GM19438 (cell line): ENCODE results near the gene ARPC2.
"Not testable (repeated sequence)": the region's sequence is repeated elsewhere in the genome, so short reads cannot be mapped to it uniquely, and the experiment has no call there.

Source experiments
- ATAC-seq: cut with Tn5 transposase; IDR thresholded peaks from one replicate; pipeline ENCODE4 v1.9.1; 2021; ENCODE audit warnings: low read depth; ENCODE audit not compliant: unreplicated experiment

ARPC2 gene

DNA sequence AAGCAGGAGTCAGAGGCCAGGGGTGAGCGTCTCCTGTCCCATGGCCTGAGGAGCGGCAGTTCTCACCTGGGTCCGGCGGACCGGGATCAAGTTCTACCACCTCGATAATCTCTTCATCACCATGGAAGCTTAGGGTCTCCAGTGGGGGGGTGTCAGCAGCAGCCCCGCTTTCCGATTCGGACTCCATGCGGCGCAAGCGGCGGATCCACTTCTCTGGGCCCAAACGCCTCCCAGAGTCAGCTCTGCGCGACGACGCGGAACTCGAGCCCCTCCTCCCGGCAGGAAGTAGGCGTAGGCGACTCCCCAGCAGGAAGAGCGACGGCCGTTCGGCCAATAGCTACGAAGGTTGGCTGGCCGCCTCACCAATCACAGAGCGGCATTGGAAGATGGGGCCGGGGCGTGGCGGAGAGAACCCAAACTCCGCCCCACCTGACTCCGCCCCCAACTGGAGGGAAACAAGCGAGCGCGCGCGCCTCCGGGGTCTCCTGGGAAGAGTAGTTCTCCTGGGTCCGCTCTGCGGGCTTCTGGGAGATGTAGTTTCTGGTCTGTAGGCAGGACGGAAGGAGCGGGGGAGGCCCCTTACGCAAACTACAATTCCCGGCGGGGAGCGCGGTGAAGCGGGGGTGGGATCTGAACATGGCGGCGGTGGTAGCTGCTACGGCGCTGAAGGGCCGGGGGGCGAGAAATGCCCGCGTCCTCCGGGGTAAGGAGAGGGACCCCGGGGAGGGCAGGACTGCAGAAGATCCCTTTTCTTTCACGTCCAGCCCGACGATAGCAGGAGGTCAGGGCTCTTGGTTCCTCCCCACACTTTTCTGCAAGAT lies 53.1 kb downstream of the ARPC2 start, which contains the start of the genes AAMP and PNKD:
Gene AAMP, minus strand, starts transcription at position 238 of the 821 bp plus-strand sequence. Its CDS starts 51 bp downstream, at position 187.
Gene PNKD, plus strand, starts transcription at position 620 of the 821 bp plus-strand sequence. Its CDS starts 17 bp downstream, at position 637.
- ATAC-seq: peak; percentile 87

DNA sequence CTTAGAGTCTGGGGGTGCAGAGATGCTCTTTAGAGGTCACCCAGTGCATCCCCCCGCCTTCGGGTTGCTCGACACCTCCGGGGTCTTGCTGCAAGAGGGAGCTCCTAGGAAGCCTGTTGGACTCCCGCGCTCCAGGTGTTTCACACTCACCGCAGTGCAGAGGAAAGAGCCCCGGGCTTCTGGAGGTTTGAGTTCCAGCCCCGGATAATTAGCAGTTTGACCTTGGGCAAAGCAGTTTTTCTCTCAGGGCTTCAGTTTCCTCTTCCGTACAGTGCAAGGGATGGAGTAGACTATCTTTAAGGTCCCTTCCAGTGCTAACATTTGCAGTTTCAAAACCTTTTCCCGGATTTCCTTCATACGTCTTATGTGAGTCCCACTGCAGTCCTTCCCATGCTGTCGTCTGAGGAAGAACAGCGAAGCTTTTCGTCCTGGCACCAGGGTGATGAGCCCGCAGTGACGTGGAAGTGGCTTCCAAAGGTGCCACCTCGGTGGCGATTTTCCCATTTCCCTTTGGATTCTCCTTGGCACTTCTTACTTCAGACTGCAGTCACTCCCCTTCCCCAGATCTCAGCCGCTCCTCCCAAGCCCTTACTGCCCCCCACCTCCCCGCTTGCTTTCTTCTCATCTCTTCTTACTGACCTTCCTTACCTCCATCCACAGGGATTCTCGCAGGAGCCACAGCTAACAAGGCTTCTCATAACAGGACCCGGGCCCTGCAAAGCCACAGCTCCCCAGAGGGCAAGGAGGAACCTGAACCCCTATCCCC lies 53.9 kb downstream of the ARPC2 start:
- no peak for ATAC-seq

DNA sequence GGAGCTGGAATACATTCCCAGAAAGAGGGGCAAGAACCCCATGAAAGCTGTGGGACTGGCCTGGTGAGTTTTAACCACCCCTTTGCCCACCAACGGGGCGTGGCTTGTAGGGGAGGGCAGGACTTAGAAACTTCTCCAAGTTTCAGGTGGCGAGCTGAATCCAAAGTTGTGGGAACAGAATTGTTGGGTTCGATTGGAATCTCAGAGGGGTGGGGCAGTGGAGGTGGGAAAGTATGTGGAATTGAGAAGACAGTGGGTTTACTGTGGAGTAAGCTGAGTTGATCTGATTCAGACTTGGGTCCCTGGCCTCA lies 54.5 kb downstream of the ARPC2 start:
- ATAC-seq: no peak

GRCh38 chr2:218271865-218272530 lies 55.0 kb downstream of the ARPC2 start:
- ATAC-seq: no peak

DNA sequence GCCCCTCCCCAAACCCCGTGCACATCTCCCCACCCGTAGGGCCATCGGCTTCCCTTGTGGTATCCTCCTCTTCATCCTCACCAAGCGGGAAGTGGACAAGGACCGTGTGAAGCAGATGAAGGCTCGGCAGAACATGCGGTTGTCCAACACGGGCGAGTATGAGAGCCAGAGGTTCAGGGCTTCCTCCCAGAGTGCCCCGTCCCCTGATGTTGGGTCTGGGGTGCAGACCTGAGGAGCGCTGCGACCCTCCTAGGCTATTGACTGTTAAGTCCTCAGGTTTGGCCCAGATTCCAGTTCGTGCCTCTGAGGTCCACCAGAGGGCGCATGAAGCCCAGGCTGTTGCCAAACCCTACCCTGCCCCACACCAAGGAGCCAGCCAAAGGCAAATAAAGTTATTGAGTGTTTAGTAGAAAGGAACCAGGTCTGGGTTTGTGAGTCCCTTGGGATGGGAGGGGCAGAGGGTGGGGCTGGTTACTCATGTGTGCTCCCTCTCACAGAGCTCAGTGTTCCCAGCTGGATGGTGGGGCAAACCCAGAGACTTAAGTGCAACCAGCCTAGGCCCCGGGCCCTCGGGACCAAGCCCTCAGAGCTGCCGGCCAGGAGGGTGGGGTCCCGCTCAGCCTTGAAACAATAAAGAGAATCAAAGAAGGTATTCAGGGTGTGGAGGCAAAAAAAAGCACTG lies 55.7 kb downstream of the ARPC2 start:
- ATAC-seq: peak; percentile 29

DNA sequence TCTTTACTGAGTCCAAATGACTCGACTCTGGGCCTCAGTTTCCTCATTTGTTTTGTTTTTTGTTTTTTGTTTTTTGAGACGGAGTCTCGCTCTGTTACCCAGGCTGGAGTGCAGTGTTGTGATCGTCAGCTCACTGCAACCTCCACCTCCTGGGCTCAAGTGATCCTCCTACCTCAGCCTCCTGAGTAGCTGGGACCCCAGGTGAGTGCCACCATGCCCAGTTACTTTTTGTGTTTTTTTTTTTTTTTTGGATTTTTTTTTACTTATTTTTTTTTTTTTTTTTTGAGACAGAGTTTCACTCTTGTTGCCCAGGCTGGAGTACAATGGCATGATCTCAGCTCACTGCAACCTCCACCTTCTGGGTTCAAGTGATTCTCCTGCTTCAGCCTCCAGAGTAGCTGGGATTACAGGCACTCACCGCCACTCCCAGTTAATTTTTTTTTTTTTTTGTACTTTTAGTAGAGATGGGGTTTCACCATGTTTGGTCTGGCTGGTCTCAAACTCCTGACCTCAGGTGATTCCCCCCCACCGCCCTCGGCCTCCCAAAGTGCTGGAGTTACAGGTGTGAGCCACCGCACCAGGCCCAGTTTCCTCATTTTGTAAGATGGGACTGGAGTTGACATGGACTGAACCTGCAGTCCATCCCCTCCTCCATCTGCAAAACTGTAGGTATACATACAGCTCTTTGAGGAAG lies 56.4 kb downstream of the ARPC2 start:
- ATAC-seq: not testable (repeated sequence)

- ATAC-seq: no peak
Measured at GRCh38 chr2:218273908-218274249, 56.9 kb downstream of the ARPC2 start.

DNA sequence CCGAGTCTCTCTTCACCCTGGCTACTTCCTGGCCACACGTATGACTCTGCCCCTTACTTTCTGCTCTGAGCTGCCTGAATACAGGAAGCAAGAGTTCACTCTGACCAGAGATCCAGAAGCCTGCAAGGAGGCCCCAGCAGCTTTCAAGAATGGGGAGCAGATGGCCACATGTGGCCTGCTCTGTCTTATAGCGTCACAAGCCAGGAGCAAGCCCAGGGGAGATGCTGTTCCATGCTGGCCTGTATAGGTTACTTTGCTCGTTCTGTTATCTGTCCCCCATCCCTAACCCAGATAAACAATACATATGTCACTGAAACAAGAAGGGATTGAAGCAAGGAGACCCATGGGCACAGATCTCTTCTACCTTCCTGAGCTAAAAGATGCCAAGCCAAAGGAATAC lies 57.6 kb downstream of the ARPC2 start:
- ATAC-seq: no peak

GRCh38 chr2:218275371-218276072 lies 58.5 kb downstream of the ARPC2 start:
- ATAC-seq: no peak

- no peak for ATAC-seq
Measured at GRCh38 chr2:218276986-218277755, 60.2 kb downstream of the ARPC2 start.

DNA sequence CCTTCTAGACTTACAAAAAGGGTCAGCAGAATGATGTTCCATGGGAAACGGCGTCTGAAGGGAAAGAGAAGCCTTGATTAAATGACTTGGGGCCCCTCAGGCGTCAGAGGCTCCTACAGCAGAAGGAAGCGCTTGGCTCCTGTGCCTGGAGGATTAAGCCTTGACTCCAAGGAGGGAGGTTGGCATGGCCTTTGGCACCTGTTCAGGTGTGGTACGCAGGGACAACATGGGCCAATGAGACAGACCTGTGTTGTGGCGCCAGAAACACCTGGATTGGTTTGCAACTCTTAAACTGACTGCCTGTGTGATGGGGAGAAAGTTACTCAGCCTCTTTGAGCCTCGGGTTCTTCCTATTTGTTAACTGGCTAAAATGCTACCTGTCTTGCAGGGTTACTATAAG lies 60.9 kb downstream of the ARPC2 start:
- ATAC-seq: no peak

GRCh38 chr2:218278531-218279360 lies 61.8 kb downstream of the ARPC2 start:
- no peak for ATAC-seq

DNA sequence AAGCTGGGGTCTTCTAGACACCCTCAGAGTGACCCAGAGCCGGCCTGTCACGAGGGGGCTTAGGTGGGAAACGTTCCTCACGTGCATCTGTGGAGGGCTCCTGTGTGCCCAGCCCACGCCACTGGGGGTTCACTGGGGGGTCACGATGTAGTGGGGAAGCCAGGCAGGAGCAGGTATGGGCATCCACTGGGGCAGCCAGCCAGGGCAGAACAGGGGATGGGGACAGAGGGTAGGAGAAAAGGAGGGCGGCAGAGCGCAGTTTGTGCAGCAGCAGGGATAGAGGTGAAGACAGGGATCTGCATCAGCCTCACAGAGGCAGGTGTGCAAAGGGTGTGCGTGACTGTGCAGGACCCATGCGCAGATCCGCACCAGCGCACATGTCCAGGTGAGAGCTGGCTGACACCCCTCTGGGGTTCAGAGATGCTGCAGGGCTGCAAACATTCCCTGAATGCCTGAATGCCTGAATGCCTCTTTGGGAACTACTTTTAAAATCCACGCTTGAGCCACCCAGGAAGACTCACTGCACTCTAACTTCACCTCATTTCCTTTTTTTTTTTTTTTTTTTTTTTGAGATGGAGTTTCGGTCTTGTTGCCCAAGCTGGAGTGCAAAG lies 63.4 kb downstream of the ARPC2 start:
- no peak for ATAC-seq

GRCh38 chr2:218281449-218281848 lies 64.5 kb downstream of the ARPC2 start:
- no peak for ATAC-seq

DNA sequence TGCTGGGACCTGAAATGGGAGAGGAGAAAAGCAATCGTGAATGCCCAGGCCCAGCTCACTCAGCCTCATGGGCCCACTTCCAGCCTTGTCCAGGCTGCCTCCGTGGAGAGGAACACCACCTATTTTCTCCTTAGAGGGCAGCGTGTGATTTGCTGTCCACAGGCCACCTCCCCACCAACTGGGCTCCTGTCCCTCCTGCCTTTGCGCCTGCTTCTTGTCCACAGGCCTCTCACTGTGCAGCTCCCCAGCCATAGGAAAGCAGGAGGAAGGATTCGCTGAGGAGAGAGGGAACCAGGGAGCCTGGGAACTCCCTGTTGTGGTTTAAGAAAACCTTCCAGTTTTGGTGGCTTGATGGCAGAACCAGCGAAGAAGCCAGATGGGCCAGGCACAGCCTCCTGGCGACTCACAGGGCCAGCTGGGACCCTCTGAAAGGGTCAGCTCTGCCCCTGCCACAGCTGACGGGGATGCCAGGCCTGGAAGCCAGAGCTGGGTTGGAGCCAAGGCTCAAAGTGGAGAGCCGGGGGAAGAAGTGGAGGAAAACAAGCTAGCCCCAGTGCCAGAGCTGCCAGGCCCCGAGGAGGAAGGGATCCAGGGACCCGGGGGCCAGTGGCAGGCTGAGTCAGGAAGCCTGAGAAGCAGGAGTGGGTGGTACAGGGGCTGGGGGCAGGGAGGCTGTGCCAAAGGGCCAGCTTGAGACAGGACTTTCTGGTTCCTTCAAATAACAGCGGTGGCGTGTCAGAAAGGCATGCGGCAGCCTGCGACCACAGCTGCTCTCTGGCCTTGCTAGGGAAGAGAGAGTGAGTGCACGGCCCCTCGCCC lies 65.4 kb downstream of the ARPC2 start:
- ATAC-seq: no peak

DNA sequence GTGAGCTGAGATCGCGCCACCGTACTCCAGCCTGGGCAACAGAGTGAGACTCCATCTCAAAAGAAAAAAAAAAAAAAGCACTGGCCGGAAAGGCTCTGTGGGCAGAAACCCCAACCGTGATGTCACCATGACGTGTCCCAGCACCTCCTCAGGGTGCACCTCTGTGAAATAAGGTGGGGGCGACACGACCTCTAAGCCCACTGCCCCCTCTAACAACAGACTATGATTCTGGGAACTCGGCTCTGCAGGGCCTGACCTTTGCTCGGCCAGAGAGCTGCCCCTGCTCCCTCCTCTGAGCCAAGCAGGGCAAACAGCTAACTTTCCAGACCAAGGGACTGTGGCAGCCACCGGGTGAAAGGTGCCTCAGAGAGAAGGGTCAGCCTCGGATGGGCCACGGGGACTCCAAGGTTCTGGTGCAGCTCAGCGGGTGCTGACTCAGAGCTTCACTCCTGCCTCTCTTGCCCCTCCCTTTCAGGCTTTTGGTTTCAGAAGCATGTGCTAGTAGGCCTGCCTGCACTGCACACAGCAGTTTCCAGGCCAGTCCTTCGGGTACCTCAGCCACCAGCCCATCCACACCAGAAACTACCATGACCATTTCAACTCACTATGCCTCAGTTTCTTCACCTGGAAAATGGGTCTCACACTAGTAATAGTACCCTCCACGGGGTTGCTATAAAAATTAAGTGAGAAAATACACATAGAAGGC lies 67.3 kb downstream of the ARPC2 start:
- ATAC-seq: no peak
